ENCODE results near the gene SCO2. TPM values are rescaled to one million over a fixed set of nuclear protein-coding genes. Genes with fewer than 3 reads are reported as not detected.

SCO2 gene
- total and polyA plus RNA-seq, 9 of the 15 experiments (the other 6 are each of a cell fraction or from before 2014, with no cell fraction given) = 0.34 to 4.0 (median 1.1) TPM; not detected in 3

- TF ChIP-seq VEZF1 (CRISPR knock-in tag; IDR thresholded peaks at IDR 0.05) = peak; percentile 48
- TF ChIP-seq ZNF398 (CRISPR knock-in tag; IDR thresholded peaks at IDR 0.05) = no peak
- TF ChIP-seq ZKSCAN8 (CRISPR knock-in tag; IDR thresholded peaks at IDR 0.05) = no peak
- no peak for TF ChIP-seq WHSC1 (IDR thresholded peaks at IDR 0.05; ENCODE audit: low read length)
- peak; percentile 65; the same call in 1 of the 2 replicates for TF ChIP-seq PHF8 (IDR thresholded peaks at IDR 0.05; ENCODE audit: borderline replicate concordance, low read length)
- peak; percentile 91 to 93 for TF ChIP-seq NRF1 (conservative IDR thresholded peaks at IDR 0.05 in 1 of 2, IDR thresholded peaks at IDR 0.05 in 1 of 2)
- no peak for TF ChIP-seq ZNF644 (tag; IDR thresholded peaks at IDR 0.05; ENCODE audit: low read depth)
- TF ChIP-seq E4F1 (CRISPR knock-in tag; IDR thresholded peaks at IDR 0.05; ENCODE audit: borderline replicate concordance) = no peak
- no peak for TF ChIP-seq ZNF121 (CRISPR knock-in tag; conservative IDR thresholded peaks at IDR 0.05)
- no peak for TF ChIP-seq NFATC3 (IDR thresholded peaks at IDR 0.05)
- no peak for TF ChIP-seq MYC (IDR thresholded peaks at IDR 0.05; ENCODE audit: low read depth, low read length)
- TF ChIP-seq MYC (CRISPR knock-in tag; IDR thresholded peaks at IDR 0.05; ENCODE audit: borderline replicate concordance, low read depth) = no peak
- no peak for TF ChIP-seq ZBTB2 (IDR thresholded peaks at IDR 0.05)
These were observed 50.4 kb downstream of the SCO2 start, which contains the start of gene SBF1 (continued) for GRCh38 chr22:50474710-50475651.
